KG1 (cell line): ENCODE data around the gene CYP2E1.
"Not testable (repeated sequence)": the region's sequence is repeated elsewhere in the genome, so short reads cannot be mapped to it uniquely, and the experiment has no call there.

ENCODE experiments used
- DNase-seq: peaks from one replicate; lab custom pipeline; 2025; lab: John Stamatoyannopoulos, UW

The CYP2E1 gene

GRCh38 chr10:133572055-133572454 lies 44.9 kb downstream of the CYP2E1 start:
- not testable (repeated sequence) for DNase-seq

GRCh38 chr10:133573460-133573859 lies 46.3 kb downstream of the CYP2E1 start:
- not testable (repeated sequence) for DNase-seq

- not testable (repeated sequence) for DNase-seq
These were observed 49.9 kb downstream of the CYP2E1 start for GRCh38 chr10:133577037-133577436.
